Mammary epithelial cell (primary cell): Measurements from ENCODE around the gene MGAM2.

ENCODE experiments used
- EZH2 ChIP-seq: IDR thresholded peaks from 2 replicates; pipeline ENCODE4 v1.6.1; 2012; ENCODE audit warnings: low read length, inconsistent platforms, borderline replicate concordance
- TF ChIP-seq, protein P1 (sequence below), 2 donors: IDR thresholded peaks in 1 of 2; conservative IDR thresholded peaks in 1 of 2; 2 replicates each; pipeline ENCODE4 v1.5.1; 2011 to 2012; ENCODE audit warnings: inconsistent platforms in 2 of 2, low read length in 2 of 2, mild to moderate bottlenecking in 2 of 2, control low read depth in 1 of 2, low read depth in 1 of 2; ENCODE audit not compliant: insufficient read depth in 1 of 2; ENCODE audit errors: extremely low read depth in 1 of 2

DNA sequence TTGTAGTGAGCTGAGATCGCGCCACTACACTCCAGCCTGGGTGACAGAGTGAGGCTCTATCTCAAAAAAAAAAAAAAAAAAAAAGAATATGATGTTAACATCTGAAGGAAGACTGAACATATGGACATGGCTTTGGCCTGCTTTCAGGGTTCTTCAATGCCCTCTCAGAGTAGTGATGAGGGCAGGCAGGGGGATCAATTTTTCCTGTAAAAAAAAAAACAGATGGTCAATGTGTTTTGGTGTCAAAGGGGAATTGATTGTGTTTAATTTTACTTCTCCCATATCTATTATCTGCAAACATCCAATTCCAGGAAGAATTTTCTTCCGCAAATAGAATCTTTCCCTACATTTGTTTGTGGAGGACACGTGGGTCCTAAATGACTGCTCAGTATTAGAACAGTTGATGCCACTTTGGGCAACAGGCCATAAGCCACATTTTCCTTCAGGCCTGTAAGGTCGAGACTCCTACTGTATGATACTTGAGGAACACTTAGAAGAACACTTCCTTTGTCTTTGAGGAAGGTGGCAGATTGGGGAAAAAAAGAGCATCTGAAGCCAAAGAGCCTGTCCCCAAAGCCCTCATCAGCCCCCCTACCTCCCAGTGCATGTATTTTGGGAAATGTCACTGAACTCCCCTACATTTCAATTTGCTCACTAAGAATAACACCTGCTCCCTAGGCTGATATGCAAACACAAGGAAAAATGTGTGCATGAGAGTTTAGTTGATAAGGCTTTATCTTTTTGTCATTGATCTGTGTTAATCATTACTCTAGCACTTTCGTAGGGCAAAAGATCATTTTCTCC is 28.3 kb downstream of the MGAM2 start:
- no peak for TF ChIP-seq EZH2
- TF ChIP-seq, protein P1, sequence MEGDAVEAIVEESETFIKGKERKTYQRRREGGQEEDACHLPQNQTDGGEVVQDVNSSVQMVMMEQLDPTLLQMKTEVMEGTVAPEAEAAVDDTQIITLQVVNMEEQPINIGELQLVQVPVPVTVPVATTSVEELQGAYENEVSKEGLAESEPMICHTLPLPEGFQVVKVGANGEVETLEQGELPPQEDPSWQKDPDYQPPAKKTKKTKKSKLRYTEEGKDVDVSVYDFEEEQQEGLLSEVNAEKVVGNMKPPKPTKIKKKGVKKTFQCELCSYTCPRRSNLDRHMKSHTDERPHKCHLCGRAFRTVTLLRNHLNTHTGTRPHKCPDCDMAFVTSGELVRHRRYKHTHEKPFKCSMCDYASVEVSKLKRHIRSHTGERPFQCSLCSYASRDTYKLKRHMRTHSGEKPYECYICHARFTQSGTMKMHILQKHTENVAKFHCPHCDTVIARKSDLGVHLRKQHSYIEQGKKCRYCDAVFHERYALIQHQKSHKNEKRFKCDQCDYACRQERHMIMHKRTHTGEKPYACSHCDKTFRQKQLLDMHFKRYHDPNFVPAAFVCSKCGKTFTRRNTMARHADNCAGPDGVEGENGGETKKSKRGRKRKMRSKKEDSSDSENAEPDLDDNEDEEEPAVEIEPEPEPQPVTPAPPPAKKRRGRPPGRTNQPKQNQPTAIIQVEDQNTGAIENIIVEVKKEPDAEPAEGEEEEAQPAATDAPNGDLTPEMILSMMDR (conservative IDR thresholded peaks at IDR 0.05 in 1 of 2, IDR thresholded peaks at IDR 0.05 in 1 of 2; ENCODE audit: extremely low read depth in 1 of 2, insufficient read depth in 1 of 2, low read depth in 1 of 2, low read length in 2 of 2) = no peak
